ENCODE results near the gene MAP4.

- TF ChIP-seq CTCF (conservative IDR thresholded peaks at IDR 0.05; ENCODE audit: low read depth, low read length) (no peak), EZH2 (IDR thresholded peaks at IDR 0.05; ENCODE audit: low read length, unreplicated experiment) (no peak)
Observed at GRCh38 chr3:47910233-47910632, 106.0 kb downstream of the MAP4 start.

All from PC-3 (cell line).